GM13977 (cell line): Measurements from ENCODE around the gene AHRR.

Source experiments
- DNase-seq: peaks from one replicate; pipeline ENCODE4 v3.0.0; 2012; ENCODE audit warnings: low spot score
- in situ Hi-C: fragments of 300-500 bp; cut with MboI; formaldehyde crosslinking; loops from one replicate; pipeline ENCODE4 v1.12.0; 2022; ENCODE audit warnings: low sequenced_read_pairs, low pct_unique_long_range_greater_than_20kb, mixed read lengths, inconsistent platforms; ENCODE audit not compliant: unreplicated experiment
- TF ChIP-seq, protein P1 (sequence below): IDR thresholded peaks from 2 replicates; pipeline ENCODE4 v1.5.1; 2012; ENCODE audit warnings: mild to moderate bottlenecking, control low read depth; ENCODE audit not compliant: insufficient read depth; ENCODE audit errors: extremely low read depth, missing control alignments

Gene AHRR

DNA sequence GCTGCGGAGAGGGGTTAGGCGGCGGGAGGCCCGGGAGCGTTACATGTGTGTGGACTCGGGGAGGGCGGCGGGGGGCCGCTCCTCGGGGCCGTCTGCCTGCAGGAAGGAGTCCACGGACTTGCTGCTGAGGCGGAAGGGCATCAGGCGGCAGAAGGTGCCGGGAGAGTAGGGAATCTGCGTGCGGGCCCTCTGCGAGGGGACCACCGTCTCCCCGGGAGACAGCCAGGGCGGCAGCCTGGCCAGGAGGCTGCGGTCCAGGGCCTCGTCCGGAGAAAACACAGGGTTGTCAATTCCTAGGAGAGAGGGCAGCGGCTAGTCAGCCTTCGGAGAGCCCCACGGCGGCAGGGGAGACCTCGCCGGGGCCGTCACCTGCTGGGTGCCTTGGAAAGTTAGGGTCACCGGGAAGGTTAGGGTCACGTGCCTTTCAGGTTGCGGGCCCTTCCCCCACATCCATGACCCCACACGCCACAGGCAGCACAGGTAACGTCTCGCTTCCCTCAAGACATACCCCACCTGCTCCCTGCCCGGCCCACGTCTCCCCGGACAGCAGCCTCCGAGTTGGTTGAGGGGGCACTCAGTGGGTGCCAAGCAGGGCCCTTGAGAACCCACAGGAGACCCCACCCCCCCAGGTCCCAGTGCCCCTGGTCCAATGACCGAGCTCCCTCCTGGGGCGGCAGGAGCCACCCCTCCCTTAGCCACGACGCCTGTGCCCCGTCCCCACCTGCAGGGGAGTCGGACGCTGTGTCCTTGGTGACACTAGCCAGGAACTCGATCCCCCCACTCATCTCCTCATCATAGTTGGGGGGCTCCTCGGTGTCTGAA lies 153.5 kb downstream of the AHRR start:
- TF ChIP-seq, protein P1, sequence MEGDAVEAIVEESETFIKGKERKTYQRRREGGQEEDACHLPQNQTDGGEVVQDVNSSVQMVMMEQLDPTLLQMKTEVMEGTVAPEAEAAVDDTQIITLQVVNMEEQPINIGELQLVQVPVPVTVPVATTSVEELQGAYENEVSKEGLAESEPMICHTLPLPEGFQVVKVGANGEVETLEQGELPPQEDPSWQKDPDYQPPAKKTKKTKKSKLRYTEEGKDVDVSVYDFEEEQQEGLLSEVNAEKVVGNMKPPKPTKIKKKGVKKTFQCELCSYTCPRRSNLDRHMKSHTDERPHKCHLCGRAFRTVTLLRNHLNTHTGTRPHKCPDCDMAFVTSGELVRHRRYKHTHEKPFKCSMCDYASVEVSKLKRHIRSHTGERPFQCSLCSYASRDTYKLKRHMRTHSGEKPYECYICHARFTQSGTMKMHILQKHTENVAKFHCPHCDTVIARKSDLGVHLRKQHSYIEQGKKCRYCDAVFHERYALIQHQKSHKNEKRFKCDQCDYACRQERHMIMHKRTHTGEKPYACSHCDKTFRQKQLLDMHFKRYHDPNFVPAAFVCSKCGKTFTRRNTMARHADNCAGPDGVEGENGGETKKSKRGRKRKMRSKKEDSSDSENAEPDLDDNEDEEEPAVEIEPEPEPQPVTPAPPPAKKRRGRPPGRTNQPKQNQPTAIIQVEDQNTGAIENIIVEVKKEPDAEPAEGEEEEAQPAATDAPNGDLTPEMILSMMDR = no peak
- in situ Hi-C loops = no loop called here
- DNase-seq = peak; percentile 51

DNA sequence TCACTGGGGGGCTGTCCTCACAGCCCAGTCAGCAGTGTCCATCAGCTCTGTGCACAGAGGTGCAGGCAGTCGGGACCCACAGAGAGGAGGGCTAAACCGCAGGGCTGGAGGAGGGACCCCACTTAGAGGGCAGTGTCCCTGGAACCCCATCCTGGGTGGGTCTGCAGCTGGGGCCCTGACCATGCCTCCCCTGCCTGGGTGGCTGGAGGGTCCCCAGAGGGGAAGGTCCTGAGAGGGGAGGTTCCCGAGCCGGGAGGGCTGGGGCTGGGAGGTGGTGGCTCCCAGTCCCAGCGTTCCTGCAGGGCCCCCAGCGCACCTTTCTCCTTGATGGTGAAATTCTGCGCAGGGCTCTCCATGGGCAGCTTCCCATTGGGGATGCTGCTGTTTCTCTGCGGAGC lies 154.2 kb downstream of the AHRR start:
- peak; percentile 27 for DNase-seq
- TF ChIP-seq, protein P1 = no peak
- in situ Hi-C loops = no loop called here

DNA sequence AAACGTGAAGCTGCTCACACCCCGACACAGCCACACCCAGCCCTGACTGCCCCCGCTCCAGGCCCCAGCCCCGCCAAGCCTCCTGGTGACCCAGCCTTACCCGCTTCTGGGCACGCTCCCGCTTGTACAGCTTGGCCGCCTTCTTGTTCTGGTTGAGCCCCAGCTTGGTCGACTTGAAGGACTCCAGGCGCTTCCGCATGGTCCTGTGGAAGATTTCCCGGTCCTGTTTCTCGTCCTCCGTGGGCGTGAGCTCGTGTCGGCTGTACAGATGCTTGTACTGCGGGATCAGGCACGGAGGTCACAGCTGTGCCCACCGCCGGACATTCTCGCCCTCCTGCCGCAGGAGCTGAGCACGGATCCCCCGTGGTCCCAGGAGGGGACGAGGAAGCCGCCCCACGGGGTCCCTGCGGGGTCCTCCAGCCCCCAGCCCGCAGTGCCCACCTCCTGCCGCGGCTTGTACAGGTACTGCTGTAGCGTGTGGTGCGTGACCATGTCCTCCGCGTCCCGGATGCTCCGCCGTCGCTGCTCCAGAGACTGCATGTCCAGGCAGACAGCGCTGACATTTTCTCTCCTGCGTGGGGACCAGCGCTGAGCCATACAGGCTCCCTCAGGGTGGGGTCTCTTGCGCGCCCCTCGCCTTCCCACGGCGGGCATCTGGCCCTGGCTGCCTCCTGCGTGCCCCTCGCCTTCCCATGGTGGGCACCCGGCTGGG lies 154.7 kb downstream of the AHRR start:
- in situ Hi-C loops = no loop called here
- DNase-seq = no peak

DNA sequence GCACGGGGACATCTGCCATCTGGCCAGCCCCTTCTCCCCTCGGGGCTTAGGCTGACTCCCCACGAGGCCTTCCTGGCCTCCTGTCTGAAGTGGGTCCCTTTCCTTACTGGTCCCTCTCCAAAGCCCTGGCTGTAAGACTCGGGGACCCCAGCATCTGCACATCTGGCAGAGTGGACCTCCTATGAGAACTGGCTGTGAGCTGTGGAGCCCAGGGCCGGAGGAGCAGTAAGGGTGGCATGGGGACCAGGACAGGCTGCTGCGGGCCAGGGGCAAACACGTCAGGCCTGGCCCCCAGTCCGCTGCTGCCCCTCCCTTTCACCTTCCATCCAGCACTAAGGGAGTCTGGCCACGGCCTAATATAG lies 155.3 kb downstream of the AHRR start:
- no peak for DNase-seq
- TF ChIP-seq, protein P1 = no peak
- in situ Hi-C loops = no loop called here

More for the DNA sequence above, 154.7 kb downstream of the AHRR start:
- TF ChIP-seq, protein P1 = no peak

DNA sequence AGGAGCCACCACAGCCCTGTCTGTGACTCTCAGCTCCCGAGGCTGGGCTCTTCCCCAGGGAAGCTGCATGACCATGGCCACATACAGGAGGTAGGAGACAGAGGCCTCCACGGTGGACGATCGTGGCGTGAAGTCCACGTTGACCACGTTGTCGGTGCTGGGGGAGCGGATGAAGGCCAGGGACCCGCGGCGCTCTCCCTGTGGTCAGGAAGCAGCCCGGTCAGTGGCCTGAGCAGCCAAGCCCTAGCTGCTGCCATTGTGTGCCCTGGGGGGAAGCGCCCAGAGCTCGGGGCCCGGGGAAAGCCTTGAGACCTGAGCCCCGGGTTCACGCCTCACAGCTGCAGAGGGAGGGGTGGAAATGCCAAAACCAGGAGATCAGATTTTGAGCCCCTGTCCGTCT lies 155.7 kb downstream of the AHRR start:
- in situ Hi-C loops = no loop called here
- TF ChIP-seq, protein P1 = no peak
- no peak for DNase-seq

DNA sequence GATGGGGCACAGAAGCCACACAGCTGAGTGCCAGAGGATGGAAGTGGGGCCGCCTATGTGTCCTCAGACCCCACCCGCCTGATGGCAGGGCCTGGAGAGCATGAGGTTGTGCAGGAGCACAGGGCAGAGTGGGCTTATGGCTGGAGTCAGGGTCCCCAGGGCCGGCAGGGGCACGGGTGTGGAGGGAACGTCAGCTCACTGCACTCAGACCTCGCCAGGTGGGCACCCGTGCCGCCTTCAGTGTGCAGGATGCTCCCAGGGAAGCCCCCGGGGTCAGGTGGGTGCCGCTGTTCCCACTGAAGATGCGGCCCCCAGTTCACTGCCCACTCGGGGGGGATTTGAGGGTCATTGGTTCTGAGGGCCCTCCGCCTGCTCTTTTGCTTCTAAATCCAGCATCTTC lies 156.4 kb downstream of the AHRR start:
- TF ChIP-seq, protein P1 = no peak
- in situ Hi-C loops = no loop called here
- DNase-seq = no peak
